LNCAP (cell line): ENCODE results near the gene AAMP.

Source experiments
- TF ChIP-seq, protein P1 (sequence below): fragments of 450-650 bp; IDR thresholded peaks from 2 replicates; pipeline ENCODE4 v1.5.1; 2017; ENCODE audit warnings: mild to moderate bottlenecking

The AAMP gene

DNA sequence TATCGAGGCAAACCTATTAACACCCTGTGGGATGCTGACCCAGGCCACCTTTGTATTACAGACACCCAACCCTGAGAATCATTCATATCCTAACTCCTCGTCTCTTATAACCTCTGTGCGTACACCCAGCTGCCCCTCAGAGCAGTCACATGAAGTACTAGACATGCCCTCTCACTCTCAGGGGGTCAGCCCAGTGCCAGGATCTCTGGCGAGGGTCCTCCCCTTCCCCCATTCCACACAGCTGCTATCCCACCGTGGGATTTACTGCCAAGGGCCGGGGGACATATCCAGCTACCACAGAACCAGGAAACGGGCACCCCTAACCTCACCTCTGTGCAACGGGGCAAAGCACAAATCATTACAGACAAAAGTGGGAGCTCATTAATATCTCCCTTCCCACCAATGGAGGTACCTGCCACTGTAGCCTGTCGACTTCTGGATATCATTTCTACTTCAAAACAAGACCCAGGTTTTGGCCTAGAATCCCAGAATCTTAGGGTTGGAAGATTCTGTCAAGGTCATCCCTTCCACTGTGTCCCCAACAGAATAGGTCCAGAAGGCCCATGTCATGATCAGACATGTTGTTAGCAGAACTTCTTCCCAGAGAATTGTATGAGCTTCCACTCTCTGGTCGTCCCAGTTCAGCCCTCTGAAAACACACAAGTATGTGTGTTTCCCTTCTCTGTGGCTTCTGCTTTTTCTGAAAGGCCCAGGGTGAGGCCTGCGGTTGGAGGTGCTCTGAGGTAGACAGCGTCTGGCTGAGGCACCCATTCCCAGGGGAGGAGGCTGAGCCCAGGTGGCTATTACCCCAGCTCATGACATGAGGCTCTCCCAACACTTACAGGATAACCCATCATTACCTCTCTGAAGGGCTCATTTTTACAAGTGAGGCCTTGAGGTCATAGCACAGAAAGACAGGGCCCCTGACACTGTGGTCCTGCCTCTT lies 20.7 kb upstream of the AAMP start:
- TF ChIP-seq, protein P1, sequence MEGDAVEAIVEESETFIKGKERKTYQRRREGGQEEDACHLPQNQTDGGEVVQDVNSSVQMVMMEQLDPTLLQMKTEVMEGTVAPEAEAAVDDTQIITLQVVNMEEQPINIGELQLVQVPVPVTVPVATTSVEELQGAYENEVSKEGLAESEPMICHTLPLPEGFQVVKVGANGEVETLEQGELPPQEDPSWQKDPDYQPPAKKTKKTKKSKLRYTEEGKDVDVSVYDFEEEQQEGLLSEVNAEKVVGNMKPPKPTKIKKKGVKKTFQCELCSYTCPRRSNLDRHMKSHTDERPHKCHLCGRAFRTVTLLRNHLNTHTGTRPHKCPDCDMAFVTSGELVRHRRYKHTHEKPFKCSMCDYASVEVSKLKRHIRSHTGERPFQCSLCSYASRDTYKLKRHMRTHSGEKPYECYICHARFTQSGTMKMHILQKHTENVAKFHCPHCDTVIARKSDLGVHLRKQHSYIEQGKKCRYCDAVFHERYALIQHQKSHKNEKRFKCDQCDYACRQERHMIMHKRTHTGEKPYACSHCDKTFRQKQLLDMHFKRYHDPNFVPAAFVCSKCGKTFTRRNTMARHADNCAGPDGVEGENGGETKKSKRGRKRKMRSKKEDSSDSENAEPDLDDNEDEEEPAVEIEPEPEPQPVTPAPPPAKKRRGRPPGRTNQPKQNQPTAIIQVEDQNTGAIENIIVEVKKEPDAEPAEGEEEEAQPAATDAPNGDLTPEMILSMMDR, result no peak

DNA sequence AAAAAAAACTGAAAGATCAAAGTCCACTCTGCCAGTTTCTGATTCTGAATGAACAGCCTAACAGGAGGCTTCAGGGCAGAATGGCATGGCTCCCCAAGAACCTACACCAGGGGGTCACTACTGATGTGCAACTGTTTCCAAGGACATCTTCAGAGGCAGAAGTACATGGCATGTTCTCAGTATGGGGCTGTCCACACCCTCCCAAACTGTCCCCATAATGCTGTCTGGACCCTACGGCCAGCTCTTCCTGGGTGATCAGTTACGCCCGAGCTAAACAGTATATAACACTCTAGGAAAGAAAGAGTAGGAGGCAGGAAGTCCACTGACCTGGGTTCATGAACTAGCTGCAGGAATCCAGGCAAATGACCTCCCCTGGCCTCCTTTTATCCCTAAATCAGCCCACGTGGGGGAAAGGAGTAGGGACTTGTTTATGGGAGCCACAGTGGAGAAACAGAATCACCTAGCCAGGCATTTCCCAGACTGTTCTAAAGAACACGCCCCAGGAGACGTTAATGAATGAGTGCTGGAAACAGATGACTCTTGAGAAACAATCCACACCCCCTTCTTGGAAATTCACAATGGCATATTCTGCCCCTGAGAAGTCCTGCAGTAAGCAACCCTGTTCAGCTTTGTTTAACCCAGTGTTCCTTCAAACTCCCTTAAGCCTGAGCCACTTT lies 19.8 kb upstream of the AAMP start:
- TF ChIP-seq, protein P1, result no peak

DNA sequence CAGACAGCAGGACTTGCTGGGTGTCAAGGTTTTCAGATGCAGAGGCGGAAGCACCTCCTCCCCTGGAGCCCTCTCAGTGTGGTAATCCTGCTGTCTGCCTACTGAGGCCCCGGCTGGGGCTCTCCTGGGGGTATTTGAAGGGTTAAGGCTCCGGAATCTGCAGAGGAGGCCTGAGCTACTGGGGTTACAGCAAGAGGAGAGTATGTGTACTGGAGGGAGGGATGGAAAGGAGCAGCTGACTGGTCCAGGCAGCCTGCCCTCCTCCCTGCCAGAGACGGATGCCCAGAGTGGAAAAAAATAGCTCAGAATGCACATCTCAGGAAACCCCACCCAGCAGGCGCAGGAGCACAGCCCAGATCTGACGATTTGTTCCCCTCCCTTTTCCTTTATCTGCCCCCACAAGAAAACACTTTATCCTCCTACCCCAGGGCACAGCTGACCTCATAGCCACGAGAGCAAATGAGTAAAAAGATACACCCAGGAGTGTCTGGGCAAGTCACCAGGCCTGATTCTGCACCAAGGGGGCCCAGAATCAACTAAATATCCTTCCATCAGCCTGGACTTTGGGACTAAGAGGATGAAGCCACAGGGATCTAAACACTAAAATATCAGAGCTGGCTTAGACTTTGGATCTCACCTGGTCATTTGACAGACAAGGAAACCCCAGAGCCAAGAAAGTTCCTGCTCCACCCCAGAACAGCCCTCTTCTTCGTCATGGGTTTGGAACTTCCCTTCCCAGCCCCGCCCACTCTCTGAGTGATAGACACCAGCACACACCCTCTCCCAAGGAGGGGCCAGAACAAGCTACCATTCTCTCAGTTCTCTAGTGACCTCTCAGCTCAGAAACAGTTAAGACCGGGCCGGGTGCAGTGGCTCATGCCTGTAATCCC lies 16.9 kb upstream of the AAMP start:
- TF ChIP-seq, protein P1, result no peak

DNA sequence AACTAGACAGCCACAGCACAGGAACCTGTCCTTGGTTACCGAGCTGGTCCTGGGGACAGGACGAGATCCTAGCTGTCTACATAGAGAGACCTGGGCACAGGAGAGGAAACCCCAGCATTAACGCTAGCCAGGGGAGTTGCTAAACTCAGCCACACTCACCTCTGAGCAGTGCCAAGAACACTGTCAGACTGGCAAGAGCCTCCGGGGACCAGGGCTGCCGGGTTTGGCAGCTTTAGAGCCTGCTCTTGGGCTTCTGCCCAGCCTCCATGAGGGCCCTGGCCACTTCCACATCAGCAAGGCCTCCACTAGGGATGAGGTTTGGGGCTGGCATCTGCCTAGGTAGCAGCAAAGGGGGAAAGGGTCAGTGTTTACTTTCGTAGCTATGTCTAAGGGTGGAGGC lies 15.7 kb upstream of the AAMP start:
- TF ChIP-seq, protein P1, result no peak

DNA sequence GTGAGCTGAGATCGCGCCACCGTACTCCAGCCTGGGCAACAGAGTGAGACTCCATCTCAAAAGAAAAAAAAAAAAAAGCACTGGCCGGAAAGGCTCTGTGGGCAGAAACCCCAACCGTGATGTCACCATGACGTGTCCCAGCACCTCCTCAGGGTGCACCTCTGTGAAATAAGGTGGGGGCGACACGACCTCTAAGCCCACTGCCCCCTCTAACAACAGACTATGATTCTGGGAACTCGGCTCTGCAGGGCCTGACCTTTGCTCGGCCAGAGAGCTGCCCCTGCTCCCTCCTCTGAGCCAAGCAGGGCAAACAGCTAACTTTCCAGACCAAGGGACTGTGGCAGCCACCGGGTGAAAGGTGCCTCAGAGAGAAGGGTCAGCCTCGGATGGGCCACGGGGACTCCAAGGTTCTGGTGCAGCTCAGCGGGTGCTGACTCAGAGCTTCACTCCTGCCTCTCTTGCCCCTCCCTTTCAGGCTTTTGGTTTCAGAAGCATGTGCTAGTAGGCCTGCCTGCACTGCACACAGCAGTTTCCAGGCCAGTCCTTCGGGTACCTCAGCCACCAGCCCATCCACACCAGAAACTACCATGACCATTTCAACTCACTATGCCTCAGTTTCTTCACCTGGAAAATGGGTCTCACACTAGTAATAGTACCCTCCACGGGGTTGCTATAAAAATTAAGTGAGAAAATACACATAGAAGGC lies 14.3 kb upstream of the AAMP start:
- TF ChIP-seq, protein P1, result no peak

DNA sequence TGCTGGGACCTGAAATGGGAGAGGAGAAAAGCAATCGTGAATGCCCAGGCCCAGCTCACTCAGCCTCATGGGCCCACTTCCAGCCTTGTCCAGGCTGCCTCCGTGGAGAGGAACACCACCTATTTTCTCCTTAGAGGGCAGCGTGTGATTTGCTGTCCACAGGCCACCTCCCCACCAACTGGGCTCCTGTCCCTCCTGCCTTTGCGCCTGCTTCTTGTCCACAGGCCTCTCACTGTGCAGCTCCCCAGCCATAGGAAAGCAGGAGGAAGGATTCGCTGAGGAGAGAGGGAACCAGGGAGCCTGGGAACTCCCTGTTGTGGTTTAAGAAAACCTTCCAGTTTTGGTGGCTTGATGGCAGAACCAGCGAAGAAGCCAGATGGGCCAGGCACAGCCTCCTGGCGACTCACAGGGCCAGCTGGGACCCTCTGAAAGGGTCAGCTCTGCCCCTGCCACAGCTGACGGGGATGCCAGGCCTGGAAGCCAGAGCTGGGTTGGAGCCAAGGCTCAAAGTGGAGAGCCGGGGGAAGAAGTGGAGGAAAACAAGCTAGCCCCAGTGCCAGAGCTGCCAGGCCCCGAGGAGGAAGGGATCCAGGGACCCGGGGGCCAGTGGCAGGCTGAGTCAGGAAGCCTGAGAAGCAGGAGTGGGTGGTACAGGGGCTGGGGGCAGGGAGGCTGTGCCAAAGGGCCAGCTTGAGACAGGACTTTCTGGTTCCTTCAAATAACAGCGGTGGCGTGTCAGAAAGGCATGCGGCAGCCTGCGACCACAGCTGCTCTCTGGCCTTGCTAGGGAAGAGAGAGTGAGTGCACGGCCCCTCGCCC lies 12.4 kb upstream of the AAMP start:
- TF ChIP-seq, protein P1, result no peak
